Measurements from ENCODE around the gene DNAAF2.

GRCh38 chr14:49612251-49612650, 22.8 kb downstream of the DNAAF2 start:
- TF ChIP-seq EZH2 (IDR thresholded peaks at IDR 0.05; ENCODE audit: borderline replicate concordance, insufficient read depth, low read depth, low read length, poor library complexity, severe bottlenecking) (no peak), CTCF (IDR thresholded peaks at IDR 0.05) (no peak)

Data from B cell (primary cell).